K562 (cell line): ENCODE data around the gene L3HYPDH.

Experiments
- BDP1 ChIP-seq: IDR thresholded peaks from 3 replicates; pipeline ENCODE4 v1.6.1; 2011; ENCODE audit not compliant: insufficient read length, insufficient read depth
- CEBPG ChIP-seq, 3 experiments: fragments of 200-800 bp in 1 of 3; sonication (Bioruptor generic) in 1 of 3; sonication (generic) in 1 of 3; formaldehyde crosslinking in 1 of 3; IDR thresholded peaks in 2 of 3; conservative IDR thresholded peaks in 1 of 3; 2 replicates each; pipeline versions ENCODE4 v1.6.1 to v1.8.0; 2016 to 2022; ENCODE audit warnings: missing compliant biosample characterization in 2 of 3, missing genetic modification characterization in 2 of 3, mild to moderate bottlenecking in 1 of 3, missing genetic modification reagents in 1 of 3
- EP300 ChIP-seq: IDR thresholded peaks from 2 replicates; pipeline ENCODE4 v1.6.1; 2012; ENCODE audit warnings: low read length, improper control_type of control experiment
- KLF16 ChIP-seq: IDR thresholded peaks from 2 replicates; pipeline ENCODE4 v1.6.1; 2016; ENCODE audit warnings: antibody characterized with exemption
- TEAD4 ChIP-seq, 2 experiments: sonication (generic) in 1 of 2; formaldehyde crosslinking in 1 of 2; IDR thresholded peaks; 2 replicates each; pipeline versions ENCODE4 v1.6.1 to v1.8.0; 2012 to 2022; ENCODE audit warnings: borderline replicate concordance in 1 of 2, inconsistent platforms in 1 of 2, low read length in 1 of 2, mild to moderate bottlenecking in 1 of 2, missing genetic modification reagents in 1 of 2
- ZBED1 ChIP-seq: IDR thresholded peaks from 2 replicates; pipeline ENCODE4 v1.6.1; 2014
- TF ChIP-seq, protein P1 (sequence below): sonication (generic); formaldehyde crosslinking; IDR thresholded peaks from 2 replicates; pipeline ENCODE4 v1.8.0; 2022; ENCODE audit warnings: mild to moderate bottlenecking, missing genetic modification reagents
- TF ChIP-seq, protein P2 (sequence below), 3 experiments: IDR thresholded peaks in 2 of 3; conservative IDR thresholded peaks in 1 of 3; 2 replicates each; pipeline ENCODE4 v1.5.1; 2011 to 2012; ENCODE audit warnings: low read length in 3 of 3, mild to moderate bottlenecking in 3 of 3, control low read depth in 2 of 3, improper control_type of control experiment in 1 of 3, inconsistent platforms in 1 of 3, low read depth in 1 of 3, mixed read lengths in 1 of 3, moderate library complexity in 1 of 3; ENCODE audit not compliant: insufficient read depth in 2 of 3

DNA sequence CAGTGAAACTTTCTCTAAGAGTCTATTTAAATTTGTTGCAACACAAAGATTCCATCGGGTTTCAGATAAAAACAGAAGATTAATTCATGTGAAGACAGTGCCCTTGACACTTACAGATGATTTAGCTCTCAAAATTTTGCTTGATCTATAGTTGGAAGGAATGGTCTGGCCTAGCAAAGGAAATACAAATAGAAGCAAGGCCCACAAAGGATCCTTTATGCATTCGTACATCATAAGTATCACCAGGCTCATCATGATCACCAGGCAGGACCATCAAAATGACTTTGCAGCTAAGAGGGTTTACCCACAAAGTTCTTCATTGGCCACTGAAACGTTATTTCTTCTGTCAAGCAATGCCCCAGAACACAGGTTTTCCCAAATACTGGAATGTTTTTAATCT lies 24.9 kb upstream of the L3HYPDH start:
- no peak for TF ChIP-seq CEBPG (CRISPR knock-in tag; IDR thresholded peaks at IDR 0.05)
- TF ChIP-seq CEBPG (tag; conservative IDR thresholded peaks at IDR 0.05 in 1 of 2, IDR thresholded peaks at IDR 0.05 in 1 of 2), result no peak
- no peak for TF ChIP-seq TEAD4 (IDR thresholded peaks at IDR 0.05; ENCODE audit: low read length)
- no peak for TF ChIP-seq TEAD4 (CRISPR knock-in tag; IDR thresholded peaks at IDR 0.05; ENCODE audit: borderline replicate concordance)
- no peak for TF ChIP-seq ZBED1
- TF ChIP-seq, protein P1, sequence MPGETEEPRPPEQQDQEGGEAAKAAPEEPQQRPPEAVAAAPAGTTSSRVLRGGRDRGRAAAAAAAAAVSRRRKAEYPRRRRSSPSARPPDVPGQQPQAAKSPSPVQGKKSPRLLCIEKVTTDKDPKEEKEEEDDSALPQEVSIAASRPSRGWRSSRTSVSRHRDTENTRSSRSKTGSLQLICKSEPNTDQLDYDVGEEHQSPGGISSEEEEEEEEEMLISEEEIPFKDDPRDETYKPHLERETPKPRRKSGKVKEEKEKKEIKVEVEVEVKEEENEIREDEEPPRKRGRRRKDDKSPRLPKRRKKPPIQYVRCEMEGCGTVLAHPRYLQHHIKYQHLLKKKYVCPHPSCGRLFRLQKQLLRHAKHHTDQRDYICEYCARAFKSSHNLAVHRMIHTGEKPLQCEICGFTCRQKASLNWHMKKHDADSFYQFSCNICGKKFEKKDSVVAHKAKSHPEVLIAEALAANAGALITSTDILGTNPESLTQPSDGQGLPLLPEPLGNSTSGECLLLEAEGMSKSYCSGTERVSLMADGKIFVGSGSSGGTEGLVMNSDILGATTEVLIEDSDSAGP (CRISPR knock-in tag), result no peak
- TF ChIP-seq EP300, result no peak
- TF ChIP-seq, protein P2, sequence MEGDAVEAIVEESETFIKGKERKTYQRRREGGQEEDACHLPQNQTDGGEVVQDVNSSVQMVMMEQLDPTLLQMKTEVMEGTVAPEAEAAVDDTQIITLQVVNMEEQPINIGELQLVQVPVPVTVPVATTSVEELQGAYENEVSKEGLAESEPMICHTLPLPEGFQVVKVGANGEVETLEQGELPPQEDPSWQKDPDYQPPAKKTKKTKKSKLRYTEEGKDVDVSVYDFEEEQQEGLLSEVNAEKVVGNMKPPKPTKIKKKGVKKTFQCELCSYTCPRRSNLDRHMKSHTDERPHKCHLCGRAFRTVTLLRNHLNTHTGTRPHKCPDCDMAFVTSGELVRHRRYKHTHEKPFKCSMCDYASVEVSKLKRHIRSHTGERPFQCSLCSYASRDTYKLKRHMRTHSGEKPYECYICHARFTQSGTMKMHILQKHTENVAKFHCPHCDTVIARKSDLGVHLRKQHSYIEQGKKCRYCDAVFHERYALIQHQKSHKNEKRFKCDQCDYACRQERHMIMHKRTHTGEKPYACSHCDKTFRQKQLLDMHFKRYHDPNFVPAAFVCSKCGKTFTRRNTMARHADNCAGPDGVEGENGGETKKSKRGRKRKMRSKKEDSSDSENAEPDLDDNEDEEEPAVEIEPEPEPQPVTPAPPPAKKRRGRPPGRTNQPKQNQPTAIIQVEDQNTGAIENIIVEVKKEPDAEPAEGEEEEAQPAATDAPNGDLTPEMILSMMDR (IDR thresholded peaks at IDR 0.05 in 2 of 3, conservative IDR thresholded peaks at IDR 0.05 in 1 of 3; ENCODE audit: insufficient read depth in 2 of 3, low read depth in 1 of 3, low read length in 3 of 3), result no peak
- TF ChIP-seq BDP1, result no peak
- TF ChIP-seq KLF16, result no peak
